ENCODE data around the gene ATP1A3.
A peak's percentile ranks its signal among the peaks of the same experiment; 100 is the strongest.

ATP1A3 gene

GRCh38 chr19:41981724-41982123, 12.3 kb downstream of the ATP1A3 start:
- DNase-seq, result no peak

DNA sequence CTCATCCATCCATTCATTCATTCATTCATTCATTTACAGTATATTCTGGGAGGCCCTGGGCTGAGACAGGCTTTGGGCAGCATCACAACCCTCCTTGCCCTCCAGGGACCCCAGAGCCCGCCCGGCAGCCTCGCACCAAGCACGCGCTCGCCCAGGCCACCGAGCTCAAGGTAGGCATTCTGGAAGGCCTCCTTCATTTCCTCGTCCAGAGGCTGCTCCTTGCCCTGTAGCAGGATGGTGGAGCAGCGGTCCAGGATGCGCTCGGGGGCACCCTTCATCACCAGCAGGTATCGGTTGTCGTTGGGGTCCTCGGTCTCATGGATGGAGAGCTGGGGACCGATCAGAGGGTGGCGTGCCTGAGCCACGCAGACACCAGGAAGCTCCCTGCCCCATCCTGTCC, 15.6 kb downstream of the ATP1A3 start:
- DNase-seq, result no peak

GRCh38 chr19:41977916-41978315, 16.1 kb downstream of the ATP1A3 start:
- DNase-seq, result no peak

- no peak for DNase-seq
Measured at GRCh38 chr19:41974652-41975051, 19.4 kb downstream of the ATP1A3 start.

- no peak for DNase-seq
Measured at GRCh38 chr19:41971363-41971762, 22.7 kb downstream of the ATP1A3 start.

GRCh38 chr19:41969772-41970458, 24.1 kb downstream of the ATP1A3 start:
- no peak for DNase-seq

DNA sequence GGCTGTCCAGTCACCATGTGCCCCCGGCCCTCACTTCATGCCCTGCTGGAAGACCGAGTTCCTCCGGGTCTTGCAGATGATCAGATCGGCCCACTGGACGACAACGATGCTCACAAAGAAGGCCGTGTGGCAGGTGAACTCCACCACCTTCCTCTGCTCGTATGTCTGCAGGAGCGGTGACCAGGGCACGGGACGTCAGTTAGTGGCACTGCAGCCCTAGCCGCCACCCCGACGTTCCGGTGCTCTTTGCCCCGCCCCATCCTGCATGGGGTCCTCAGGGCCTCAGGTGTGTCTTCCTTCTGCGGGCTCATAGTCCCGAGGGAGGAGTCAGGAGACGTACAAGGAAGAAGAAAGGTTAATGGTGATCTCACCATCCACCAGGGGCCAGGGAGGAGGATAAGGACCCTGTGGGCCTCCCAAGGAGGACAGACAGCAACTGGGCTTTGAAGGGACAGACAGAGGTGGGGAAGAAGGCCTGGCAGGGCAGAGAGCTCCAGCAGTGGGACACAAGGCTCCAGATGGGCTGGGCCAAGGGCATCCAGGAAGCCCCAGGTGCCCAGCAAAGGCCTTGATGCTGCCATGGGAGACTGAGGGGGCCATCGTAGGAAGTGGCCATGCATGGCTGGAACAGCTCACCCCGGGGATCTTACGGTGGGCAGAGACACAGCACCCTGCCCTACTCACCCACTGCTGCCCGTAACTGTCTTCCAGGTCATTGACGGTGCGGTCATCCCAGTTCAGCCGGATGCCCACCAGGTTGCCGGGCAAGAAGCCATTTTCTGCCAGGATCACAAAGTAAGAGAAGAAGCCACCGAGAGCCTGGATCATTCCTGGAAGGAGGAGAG, 25.1 kb downstream of the ATP1A3 start:
- DNase-seq, result no peak

DNA sequence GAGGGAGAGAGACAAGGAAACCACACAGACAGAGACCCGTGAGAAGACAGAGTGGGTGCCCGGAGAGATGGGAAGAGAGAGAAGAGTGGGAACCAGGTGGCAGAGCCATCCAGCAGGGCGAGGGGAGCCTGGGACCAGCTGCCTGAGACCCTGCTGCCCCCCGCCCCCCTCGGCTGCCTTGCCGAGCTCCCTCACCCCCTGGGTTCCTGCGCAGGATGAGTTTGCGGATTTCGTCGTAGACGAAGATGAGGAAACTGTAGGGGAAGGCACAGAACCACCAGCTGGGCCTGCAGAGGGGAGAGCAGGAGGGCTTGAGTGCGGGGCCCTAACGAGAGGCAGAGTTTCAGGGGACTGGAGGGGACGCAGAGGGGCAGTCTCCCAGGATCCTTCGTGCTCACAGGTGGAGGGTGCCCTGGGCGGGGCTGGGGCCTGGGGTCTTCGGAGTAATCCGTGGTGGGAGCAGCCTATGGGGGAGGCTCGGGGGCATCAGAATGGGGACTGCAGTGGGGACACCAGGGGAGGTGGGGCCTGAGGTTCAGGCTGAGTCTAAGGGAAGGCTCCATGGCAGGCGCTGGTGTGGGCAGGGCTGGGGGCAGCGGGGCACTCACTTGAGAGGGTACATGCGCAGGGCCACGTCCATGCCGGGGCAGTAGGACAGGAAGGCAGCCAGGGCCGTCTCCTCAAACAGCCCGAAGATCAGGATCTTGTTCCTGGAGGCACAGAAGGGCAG, 26.8 kb downstream of the ATP1A3 start:
- no peak for DNase-seq

- no peak for DNase-seq
Measured at GRCh38 chr19:41965106-41965505, 28.9 kb downstream of the ATP1A3 start.

DNA sequence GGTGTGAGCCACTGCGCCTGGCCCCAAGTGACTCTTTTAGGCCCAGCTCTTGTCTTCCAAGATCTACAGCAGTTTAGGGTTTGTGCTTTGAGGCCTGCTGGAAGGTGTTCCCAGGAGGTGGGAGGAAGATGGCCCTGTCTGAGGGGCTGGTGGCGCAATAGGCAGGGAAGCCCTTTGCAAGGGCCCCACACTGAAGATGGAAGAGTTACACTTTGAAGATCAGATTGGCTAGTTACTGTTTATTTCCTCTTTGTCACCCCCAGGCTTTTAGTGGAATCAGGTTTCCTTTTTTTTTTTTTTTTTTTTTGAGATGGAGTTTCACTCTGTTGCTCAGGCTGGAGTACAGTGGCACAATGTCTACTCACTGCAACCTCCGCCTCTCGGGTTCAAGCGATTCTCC, 33.1 kb downstream of the ATP1A3 start:
- DNase-seq, result no peak

- DNase-seq, result peak; percentile 53
Measured at GRCh38 chr19:41959056-41960053, 34.7 kb downstream of the ATP1A3 start, which contains the start of gene RABAC1. RABAC1 (minus strand) TSS chr19:41959321; CDS start chr19:41959292, 29 bp downstream.

DNA sequence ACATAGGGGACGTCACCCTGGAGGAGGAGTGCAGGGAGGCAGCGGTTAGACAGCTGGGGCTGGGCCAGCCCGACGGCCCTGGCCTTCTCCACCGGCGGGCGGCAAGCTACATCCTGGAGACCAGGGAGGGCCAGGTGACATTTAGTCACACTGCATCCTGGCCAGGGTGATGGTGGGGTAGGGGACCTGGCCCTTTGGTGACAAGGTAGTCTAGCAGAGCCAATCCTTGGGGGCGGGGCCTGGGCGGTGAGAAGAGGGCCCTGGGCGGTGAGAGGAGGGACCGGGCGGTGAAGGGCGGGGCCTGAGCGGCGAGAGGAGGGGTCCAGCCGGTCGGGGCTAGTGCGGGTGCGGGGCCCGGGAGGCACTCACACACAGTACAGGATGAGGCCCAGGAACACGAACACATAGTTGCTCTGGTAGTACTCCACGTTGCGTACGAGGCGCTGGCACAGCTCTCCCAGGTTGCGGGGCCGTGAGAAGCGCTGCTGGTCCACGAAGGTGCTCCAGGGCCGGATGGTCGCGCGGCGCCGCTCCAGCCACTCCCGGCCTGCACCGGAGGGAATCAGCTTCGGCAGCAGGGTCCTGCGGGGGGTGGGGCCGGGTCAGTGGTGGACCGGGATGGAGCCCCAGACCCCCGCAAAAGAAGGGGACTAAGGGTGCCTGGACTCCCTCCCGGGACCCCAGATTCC, 35.5 kb downstream of the ATP1A3 start:
- DNase-seq, result no peak

DNA sequence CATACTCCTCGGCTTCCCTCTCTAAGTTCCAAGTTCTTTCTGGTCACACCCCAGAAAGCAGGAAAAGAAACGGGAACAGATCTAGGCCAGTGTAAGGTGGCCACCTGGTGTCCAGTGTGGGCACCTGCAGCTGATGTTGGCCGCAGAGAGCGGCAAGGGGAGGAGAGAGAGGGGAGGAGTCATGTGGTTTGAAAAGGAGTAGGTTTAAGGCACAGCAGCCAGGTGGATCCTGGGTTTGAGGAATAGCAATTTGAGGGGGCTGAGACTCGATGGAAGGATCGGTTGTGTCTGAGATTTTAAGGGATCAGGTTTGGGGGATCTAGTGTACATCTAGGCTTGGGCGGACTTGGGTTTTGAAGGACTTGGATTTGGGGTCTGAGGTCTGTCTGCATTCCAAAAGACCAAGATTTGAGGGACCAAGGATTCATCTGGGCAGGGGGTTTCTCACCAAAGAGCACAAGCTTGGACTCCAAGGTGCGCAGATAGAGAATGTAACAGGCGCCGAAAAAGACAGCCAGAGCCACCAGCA, 36.1 kb downstream of the ATP1A3 start:
- no peak for DNase-seq

DNA sequence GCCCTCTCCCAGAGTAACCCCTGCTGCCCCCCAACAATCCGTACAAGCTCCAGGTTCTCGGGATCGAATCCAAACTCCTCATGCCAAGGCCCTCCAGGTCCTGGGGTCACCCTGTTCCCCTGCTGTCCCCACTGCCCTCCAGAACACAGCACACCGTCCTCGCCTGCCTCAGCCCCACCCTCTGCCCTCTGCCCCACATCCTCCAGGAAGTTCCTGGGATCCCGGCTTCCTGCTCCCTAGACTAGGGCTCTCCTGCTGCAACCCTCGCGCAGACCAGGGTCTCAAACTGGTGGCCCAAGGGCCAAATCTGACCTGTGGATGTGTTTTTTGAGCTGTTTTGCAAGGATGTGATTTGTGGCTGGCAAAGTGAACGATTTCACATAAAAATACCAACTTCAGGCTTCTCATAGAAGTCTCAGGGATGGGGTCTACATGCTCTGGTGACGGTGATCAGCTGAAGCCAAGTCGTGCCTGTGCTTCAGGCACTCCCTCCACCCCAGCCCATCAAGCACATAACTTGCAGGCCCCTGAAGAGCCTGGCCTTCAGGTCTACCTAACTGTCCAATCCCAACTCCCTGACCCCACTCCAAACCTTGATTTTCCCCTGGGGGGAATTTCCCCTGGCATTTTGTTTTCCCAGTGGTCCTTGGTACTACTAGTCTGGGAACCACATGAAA, 36.7 kb downstream of the ATP1A3 start:
- DNase-seq, result no peak

- no peak for DNase-seq
Measured at GRCh38 chr19:41956621-41957020, 37.4 kb downstream of the ATP1A3 start.

DNA sequence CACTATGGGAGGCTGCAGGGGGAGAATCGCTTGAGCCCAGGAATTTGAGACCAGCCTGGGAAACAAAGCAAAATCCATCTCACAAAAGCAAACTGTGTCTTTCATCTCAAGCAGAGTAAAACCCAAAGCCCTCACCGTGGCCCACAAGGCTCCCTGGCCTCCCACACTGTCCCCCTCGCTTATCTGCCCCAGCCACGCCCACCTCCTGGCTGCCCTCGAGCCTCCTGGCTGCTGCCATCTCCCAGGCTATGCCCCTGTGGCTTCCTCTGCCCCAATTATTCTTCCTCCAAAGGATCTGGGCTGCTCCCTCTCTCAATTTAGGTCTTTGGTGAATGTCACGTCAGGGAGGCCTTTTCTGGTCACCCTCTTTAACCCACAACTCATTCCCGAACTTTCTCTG, 38.5 kb downstream of the ATP1A3 start:
- DNase-seq, result no peak

GRCh38 chr19:41951686-41952172, 42.3 kb downstream of the ATP1A3 start:
- DNase-seq, result no peak

GRCh38 chr19:41947091-41947490, 46.9 kb downstream of the ATP1A3 start:
- DNase-seq, result no peak

GRCh38 chr19:41945135-41945766, 48.8 kb downstream of the ATP1A3 start:
- DNase-seq, result no peak

DNA sequence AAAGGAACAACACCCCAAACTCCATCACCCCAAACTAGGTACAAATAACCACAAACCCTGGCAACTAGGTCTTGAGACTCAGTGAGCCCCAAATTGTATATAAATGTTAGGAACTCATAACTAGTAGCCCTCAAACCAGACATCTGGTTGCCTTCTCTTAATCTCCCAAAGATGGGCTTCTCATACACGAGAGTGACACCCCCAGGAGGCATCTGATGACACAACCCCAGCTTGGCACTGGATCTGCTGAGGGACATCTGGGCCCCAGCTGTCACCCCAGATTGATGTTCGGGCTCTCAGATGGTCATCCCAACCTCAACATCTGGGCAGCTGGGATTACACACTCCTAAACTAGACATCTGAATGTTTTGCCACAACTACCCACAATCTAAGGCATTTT, 49.7 kb downstream of the ATP1A3 start:
- DNase-seq, result no peak
